NCI-H1417 (cell line): ENCODE data around the gene RAB3C.

ENCODE experiments used
- DNase-seq, 3 experiments: peaks; one replicate each; lab custom pipeline; 2025; lab: John Stamatoyannopoulos, UW

The RAB3C gene

DNA sequence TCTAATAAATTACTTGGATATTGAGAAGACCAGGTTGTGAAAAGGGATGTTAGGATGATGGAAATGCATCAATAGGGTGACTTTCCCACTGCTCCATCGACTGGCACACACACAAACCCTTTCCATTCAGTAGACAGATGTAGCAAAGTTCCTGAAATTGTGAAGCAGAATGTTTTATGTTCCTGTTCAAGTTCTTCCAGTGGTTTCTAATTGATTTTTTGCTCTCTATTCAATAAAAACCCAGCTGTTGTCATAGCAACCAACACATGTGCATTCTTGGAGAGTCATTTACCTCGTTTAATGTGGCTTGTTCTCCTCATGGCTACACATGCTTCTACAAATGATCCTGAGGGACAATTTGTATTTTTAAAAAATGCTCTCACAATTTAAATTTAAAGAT lies 244.6 kb downstream of the RAB3C start:
- peak in 1 of 3 experiments; percentile 9 for DNase-seq

DNA sequence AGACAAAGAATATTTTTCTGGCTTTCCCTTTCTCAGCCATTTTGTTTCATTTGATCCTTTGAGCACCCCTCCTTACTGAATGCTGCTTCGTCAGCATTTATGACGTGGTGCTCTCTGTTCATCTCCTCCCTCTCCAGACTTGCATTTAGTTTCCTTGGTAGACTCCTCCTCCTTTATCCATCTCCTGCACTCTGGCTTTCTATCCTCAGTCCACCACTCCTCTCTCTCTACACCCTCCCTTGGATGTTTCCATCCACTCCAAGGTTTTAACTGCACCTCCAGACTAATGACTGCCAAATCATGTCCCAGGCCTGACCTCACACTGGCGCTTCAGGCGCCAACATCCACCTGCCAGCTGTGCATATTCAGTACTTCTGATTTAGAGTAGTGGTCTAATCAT lies 245.4 kb downstream of the RAB3C start:
- no peak for DNase-seq

DNA sequence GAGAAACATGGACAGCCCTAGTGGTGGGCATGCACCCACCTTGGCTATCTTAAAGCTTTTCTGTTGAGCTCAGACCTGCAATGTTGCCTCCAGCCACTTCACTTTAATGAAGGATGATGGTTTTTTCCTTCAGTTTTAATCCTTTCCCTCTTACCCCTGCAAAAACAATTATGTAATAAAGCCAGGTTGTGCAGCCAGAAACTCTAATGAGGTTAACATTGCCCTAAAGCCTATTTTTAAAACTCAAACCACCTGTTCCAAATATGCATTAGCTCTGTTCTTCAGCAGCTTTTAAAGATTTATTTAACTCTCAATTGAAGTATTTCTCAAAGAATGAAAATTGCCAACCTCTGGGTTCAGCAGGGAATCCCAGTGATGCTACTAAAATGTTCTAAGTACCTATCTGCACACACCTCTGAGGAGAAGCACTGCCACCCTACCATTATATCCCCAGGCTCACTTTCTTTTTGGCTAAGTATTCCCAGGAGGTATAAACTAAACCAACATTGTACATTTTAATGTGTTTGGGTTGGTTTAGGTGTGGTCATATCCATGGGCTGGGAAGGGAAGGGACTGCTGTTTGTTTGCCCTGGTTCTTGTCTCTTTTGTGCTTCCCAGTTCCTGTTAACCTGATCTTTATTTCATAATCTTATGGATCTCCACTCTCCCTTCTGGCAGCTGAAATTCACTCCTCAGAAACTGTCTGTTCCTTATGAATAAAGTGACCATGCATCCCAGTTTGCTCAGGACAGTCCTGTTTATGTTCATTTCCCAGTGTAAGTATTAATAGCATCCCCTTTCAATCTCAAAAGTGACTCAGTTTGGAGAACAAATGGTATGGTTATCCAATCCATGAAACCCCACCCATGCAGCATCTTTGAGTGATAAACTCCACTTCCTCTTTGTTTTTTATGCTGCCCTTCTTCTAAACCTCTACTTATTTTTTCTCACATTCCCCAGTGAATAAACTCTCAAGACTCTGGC lies 251.7 kb downstream of the RAB3C start:
- DNase-seq, result peak in 1 of 3 experiments; percentile 58

DNA sequence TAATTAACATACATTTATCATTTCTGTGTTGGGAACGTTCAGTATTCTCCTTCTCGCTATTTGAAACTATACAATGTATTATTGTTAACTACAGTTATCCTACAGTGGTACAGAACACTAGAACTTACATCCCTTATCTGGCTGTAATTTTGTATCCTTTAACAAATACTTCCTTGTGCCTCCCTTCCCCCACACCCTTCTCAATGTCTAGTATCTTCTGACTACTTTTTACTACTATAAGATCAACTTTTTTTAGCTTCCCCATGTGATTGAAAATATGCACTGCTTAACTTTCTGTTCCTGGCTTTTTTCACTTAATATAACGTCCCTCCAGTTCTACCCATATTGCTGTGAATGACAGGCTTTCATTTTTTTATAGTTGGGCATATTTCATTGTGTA lies 253.5 kb downstream of the RAB3C start:
- DNase-seq, result no peak

DNA sequence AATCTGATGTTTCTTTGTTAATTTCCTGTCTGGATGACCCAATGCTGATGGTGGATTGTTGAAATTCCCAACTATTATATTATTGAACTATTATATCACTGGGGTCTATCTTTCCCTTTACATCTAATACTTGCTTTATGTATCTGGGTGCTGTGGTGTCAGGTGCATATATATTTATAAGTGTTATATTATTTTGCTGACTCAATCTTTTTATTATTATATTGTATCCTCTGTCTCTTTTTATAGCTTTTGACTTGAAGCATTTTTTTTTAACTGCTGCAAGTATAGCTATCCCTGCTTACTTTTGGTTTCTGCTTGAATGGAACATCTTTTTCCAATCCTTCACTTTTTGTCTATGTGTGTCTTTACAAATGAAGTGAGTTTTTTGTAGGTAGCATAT lies 255.9 kb downstream of the RAB3C start:
- no peak for DNase-seq

DNA sequence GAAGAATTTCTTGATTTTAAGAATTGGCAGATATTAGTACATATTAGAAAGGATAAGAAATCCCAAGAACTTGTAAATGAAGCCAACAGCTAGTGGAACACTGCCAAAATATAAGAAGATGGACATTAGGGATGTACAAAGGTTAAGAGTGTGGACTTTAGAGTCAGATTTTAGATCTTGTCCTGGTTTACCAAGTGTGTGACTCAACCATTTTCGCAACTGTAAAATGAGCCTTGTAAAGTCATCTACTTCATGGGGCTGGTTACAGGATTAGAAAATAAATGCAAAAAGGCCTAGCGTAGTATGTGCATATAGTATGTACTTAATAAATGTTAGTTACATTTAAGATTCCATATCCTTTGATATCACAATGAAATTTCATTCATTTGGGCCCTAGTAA lies 260.0 kb downstream of the RAB3C start:
- DNase-seq, result no peak

DNA sequence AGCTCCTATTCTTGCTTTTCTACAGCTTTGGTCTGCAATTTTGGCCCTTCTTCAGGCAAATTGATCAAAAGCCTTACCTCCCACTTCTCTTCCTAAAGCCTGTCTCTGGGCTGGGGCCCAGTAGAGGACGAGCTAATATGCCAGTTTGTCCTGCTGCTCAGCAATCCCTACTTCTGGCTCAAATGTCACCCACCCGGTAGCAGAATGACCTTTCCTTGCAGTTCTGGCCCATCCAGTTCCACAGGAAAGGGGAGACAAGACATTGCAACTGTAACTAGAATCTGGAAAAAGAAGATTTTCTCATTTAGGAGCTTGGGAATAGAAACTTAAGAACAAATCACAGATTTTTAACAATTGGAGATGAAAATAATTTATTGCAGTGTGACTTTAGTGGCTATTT lies 261.5 kb downstream of the RAB3C start:
- no peak for DNase-seq

DNA sequence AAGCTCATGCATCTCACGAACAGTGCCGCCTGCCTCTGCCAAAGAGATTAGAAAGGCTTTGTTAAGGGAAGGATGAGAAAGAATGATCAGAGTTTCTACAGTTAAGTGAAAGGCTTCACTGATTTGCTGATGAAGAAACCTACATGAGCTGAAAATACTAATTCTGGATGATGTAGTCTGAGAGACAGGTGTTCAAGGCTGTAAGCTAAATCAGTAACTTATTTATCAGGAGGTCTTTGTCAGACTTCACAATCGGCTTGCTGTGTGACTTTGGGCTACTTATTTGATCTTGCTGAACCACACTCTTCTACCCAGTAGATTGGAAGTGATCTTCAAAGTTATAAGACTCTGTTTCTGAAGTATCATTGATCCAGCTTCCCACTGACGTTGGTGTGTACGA lies 264.2 kb downstream of the RAB3C start:
- DNase-seq, result no peak

DNA sequence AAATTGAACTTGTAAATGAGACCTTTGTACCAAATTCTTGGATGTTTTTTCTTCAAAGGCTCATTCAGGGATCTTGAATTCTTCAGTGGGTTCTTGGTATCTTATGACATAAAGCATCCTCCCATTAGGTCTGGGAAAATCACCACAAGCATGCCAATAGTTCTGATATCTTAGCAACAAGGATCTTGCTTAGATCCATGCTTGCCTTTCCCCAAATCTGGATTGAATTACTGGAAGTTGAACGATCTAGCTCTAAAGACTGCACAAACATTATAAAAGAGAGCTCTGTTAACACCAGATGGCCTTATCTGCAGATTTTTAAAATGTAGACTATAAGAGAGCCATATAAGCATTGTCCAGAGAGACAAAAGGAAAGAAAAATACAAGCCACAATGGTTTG lies 266.3 kb downstream of the RAB3C start:
- DNase-seq, result no peak

DNA sequence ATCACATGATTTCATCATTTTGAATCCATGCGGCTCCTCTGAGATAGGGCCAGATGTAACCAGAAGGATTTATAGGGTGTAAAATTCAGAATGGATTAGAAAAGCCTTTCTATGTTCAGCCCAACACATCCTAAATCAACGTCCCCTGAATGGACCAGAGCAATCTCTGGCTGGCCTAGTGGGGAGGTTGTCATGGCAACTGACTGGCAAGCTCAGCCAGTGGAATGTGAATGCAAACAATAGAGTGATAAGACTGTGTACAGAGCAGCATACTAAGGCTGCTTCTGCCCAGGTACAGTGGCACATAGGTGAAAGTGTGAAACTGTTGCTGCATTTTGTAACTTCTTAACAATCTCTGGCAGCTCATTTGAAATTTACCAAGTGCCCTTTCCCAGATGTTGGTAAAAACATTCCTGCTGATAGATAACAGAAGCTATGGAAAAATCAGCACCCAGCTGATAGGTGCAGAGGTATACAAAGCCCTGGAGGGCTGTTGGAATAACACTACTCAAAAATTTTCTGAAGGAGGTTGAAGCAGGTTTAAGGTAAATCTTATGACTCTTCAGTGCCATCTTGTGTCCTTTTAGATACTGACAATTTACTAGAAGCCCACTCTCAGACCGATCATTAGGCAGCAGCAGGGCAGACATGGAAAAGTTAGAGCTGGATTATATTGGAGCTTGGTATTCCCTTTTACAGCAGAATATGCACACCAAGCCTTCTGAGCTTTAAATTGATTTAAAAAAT lies 267.2 kb downstream of the RAB3C start:
- DNase-seq, result peak; percentile 48 to 73 (median 53)

DNA sequence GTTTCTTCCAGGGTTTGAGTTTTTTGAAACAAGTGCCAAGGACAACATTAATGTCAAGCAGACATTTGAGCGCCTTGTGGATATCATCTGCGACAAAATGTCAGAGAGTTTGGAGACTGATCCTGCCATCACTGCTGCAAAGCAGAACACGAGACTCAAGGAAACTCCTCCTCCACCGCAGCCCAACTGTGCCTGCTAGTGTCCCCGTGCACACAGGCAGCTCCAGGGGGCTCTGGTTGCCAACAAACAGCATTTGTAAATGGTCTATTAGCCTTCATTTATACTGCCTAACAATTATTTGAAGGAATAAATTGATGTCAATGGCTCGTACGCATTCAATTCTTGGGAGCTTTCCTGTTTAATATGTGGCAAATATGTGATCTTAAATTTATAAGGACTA lies 268.3 kb downstream of the RAB3C start:
- no peak for DNase-seq

DNA sequence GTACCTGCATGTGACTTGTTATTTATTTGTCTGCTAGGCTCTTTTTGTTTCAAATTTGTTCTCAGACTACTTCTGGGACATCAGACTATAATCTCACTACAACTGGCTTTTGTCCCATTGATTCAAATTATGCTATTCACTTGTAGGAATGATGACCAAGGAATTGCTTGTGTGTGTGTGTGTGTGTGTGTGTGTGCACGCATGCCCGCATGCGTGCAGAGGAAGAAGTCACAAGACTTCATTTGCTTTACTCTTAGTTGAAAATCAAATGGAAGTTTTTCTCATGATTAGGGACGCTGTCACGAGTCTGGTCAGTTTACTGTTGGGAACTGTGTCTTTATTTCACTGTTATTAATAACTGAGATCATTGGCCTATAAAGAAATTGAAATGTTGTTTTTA lies 268.7 kb downstream of the RAB3C start:
- no peak for DNase-seq

DNA sequence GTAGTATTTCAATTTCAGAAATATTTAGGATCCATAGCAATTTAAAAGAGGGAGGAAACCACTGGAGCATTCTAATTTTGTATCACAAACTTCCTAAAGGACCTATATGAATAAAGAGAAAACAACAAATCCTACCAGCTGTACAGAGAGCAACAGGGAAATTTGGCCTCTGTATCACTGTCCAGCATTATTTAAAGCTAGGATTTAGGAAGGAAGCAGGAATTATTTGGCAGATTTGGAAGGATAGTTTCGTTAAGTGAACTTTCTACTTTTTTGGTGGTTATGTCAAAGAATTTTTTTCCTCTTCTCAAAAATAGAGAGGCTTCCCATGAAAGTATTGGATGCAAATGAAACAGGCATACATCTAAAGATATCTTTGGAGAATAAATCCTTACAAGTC lies 269.7 kb downstream of the RAB3C start:
- DNase-seq, result no peak

DNA sequence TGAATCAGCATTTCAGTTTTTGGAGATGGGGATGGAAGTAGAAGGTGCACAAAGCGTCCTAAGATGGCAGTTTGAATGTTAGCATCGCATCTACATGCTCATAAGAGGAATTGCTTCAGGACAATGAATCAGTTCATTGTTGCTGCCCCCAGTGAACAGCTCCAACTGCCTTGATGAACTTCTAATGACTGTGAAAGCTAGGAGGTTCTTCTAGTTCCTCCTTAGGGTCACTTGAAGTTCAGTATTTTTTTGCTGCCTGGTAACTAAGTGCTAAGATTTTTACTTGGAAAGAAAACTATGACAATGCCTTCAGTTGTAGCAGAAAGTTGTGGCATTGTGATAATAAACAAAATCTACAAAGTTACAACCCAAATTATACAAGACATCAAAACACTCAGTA lies 271.6 kb downstream of the RAB3C start:
- no peak for DNase-seq

DNA sequence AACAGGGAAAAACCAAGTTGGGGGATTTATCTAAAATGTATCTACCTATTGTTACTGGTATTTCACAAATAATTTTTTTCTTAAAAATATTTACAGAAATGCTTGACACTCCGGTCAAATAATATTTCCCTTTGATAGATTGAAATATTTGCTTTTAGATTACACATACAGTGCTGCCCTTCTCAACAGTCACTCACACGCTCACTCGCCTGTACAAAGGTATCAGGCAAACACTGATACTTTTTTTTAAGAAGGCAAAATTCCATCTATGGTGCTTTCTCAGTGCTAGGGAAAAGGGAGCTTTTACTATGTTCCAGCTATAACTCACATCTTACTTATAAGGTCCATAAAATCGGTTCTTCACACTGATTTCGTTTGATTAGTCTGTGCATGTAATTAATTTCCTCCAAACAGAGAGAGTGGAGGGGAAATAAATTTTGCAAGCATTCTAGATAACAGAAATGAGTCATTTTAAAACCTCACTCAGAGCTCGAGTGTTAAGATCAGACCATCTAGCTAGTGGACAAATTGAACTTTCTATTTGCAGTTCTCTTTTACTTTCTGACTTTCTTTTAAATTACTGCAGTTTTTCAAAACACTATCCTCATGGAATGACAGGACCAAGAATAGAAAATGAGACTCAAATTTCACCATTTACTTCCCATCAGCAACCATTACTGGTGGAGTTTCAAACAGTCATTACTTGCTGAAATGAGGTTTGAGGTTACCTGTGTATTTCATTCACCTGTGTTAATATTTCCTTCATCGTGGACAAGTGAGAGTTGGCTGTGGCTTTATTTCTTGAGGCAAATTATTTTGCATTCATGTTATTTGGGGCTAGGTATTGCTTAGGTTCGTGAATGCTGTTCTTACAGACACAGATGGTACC lies 273.2 kb downstream of the RAB3C start:
- no peak for DNase-seq

DNA sequence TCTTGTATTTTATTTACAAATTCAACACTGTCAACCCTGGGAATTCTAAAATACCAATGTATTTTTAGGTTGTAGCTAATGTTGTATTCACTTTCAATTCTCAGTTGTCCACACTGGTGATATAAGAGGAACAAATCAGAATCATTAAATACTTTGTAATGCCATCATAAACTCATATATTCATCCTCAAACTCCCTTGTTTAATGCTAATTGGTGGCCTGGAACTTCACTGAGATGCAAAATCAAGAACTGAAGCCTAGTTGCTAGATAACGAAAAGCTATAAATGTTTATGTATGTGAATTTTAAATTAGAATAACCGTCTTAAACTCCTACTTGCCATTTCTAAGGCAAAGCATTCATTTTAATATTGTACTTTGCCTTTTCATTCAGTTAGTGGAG lies 274.7 kb downstream of the RAB3C start:
- no peak for DNase-seq

DNA sequence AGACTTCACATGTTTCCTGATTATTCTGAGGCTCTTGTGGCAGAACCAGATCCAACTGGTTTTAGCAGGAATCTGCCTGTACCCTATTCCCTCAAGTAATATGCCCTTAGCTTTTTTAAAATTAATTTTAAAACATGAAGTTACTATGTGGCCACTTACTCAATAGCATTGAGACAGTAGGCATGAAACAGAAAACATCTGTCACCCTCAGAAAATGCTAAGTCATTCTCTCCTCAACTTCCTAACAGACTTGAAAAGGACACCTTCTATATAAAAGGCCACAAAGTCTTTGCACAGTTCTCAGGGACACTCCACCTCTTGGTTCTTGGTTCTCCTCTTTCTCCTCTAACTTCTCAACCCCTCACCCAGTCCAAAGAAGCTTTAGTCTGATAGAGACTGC lies 277.8 kb downstream of the RAB3C start:
- no peak for DNase-seq

DNA sequence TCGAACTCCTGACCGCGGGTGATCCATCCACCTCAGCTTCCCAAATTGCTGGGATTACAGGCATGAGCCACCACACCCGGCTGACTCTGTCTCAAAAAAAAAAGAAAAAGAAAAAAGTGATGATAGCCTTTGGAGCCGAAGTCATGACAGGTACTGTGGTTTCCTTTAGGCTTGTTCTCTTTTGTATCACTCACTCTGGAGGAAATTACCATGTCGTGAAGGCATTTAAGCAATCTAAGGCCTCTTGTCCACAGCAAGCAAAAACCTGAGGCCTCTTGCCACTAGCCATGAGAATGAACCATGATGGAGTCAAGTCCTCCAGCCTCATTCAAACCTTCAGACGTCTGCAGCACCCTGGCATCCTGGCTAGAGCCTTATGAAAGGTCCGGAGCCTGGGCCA lies 286.1 kb downstream of the RAB3C start:
- no peak for DNase-seq

DNA sequence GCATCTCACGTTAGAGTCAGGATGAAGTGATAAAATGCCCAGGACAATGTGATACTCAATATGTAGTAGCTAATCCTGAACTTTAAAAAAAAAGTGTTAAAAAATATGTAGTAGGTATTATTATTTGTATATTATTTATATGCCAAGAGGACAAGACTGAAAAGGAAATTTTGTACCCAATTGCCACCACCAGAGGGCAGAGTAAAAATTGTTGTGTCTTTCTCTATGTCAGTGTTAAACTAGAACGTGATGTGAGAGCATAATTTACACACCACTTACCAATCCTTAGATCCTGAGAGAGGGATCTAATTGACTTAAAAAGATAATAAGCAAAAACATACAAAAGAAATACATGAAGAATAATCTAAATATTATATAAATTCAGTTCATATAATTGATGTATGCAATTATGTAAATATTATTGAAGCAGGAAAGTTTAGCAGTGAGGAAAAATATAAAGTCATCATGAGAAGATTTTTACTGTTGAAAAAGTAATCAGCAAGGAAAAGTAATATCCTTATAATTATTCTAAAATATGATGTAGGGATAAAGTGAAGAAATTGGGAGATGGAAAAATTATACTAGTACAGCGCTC lies 288.9 kb downstream of the RAB3C start:
- peak; percentile 27 to 59 (median 57) for DNase-seq

DNA sequence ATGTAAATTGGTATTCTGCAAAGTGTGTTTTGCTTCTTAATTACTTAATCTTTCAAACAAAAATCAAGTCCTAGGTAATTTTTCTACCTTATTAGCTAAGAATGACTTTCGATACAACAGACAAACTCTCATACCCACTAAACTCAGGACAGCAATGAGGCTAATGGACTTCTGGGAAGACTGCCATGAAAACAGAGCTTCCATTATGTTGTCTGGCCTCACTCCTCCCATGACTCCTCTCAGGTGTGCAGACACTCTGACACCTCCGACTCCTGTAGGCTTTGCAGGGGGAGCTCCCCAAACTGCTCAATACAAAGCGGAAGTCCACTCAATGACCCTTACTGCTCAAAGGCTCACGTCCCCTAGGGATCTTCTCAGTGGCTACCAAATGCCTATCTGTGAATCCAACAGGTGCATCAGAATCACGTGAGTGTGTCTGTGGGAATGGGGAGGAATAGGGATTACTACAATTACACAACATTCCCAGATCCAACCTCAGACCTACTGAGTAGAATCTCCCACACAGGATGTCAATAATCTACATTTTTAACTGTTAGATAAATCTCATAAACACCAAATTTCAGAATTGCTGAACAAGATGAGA lies 289.9 kb downstream of the RAB3C start:
- DNase-seq, result peak in 1 of 3 experiments; percentile 70

DNA sequence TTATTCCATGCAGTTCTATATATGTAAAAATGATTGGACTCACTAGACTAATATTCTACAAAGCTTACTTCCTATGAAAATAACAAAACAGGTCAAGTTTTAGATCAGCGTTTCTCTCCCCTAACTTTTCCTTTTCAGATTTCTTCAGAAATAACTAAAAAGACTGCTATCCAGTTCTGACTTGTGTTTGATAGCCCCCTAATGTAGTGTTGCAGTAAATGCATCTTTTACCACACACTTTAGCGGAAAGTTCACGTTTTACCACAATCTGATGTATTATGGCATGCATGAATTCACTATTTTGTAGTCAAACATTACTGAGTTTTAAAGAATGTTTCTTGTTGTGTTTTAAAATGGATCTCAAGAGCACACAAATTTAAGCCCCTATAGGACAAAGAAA lies 292.7 kb downstream of the RAB3C start:
- DNase-seq, result no peak
